Measurements from ENCODE around the gene SULT1B1.

The SULT1B1 gene

GRCh38 chr4:69748173-69748572, 12.2 kb downstream of the SULT1B1 start:
- DNase-seq, result no peak

GRCh38 chr4:69744157-69744478, 16.3 kb downstream of the SULT1B1 start:
- no peak for DNase-seq

GRCh38 chr4:69743476-69744156, 16.8 kb downstream of the SULT1B1 start:
- DNase-seq, result no peak

DNA sequence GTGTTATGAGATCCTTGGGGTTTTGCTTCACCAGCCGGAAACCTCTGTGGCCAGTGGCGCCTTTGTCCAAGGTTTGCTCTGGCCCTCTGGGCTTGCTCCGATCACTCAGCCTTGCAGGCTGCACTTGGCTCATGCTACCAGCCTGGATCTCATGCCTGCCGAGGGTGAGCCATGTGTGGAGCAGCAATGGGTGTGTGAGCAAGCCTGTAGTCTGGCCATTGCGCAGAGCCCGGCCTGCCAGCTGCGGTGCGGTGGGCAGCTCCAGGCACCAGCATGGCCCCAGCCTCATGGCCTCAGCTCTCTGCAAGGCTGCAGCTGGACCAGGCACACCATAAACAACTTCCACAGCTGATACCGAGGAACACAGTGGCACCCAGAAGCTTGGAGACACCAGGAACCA, 17.8 kb downstream of the SULT1B1 start:
- no peak for DNase-seq

- no peak for DNase-seq
Observed at GRCh38 chr4:69738872-69739271, 21.5 kb downstream of the SULT1B1 start.

GRCh38 chr4:69735119-69735518, 25.3 kb downstream of the SULT1B1 start:
- DNase-seq, result no peak

DNA sequence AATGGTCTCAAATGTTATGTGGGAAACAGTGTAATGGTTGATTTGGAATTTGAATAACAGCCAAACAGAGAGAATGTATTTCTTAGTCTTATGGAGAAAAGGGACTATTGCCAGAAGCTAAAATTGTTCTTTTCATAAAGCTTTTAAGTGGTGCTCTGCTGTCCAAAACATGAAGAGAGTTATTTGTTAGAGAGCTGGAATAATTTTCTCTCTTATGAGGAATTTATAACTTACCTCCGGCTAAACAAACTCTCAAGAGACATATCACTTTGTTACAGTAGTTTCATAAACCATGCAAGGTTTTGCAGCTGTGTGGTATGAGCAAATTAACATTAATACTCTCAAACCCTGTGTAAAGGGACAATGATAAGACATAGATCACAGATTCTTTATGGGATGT, 28.6 kb downstream of the SULT1B1 start:
- DNase-seq, result no peak

GRCh38 chr4:69731241-69731640, 29.2 kb downstream of the SULT1B1 start:
- no peak for DNase-seq

- DNase-seq, result no peak
Observed at GRCh38 chr4:69730002-69730401, 30.4 kb downstream of the SULT1B1 start.

DNA sequence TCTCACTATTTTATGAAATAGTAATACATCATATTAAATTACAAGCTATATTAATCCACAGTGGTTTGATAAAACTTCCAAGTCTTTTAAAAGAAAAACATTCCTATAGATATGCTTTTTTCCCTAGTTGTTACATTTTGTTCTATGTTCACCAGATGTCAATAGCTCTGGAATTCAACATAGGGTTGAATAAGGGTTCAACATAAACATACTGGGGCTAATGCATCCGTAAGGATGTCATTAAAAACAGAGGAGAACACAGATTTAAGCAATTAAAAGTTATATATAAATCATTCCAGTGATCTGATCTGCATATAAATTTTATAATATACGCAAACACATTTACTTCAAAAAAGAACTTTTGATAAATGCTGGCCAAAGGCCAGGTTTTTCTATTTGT, 32.5 kb downstream of the SULT1B1 start:
- no peak for DNase-seq

DNA sequence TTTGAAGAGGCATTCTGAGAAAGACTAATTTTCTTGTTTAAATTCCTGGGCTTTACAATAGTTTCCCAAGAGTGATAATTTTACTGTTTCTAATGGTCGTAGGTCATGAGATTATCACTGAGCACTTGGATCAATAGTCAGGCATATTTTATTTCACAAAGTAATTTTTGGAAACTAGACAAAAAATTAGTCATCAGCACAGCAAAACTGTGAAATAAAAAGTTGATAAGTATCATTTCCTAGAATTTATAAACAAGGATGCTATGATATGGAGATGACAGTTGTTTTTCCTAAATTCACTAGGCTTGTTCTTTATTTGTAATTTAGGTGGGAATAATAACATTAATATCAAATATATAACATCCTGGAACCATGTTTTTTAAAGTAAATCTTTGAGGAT, 33.0 kb downstream of the SULT1B1 start:
- no peak for DNase-seq

GRCh38 chr4:69726971-69727370, 33.4 kb downstream of the SULT1B1 start:
- no peak for DNase-seq

DNA sequence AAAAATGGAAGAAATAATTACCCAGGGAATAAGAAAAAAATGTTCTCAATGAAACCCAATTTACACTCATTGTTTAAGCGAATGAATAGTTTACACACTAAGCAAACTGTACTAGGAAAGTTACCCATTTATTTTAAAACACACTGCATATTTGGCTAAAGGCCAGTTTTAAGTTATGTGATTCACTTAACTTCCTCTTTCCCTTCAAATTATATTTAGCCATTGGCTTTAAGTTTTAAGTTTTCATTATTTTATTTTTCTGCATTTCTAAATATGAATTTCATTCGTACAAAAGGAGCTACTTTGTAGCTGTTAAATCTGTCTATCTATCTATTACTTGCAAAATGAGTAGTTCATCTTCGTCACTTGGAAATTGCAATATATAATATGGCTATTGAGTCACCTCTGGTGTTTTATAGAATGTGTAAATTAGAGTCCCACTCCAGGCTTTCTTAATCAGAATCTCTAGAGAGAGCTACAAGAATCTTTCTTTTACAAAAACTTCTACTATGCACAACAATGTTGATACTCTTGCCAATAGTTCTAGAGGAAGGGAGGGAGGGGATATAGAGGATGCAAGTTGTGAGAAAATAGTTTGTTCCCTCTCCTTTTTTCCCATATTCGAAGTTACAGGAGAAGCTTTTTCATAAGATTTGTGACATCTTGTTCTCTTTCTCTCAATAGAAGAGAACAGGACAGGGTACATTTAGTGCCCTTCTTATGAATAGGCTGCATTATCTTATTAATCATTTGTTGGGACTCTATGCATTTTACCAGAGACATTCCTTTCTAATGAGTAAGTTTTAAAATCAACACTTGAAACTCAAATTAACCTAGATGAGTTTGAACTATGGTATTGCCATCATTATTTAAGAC, 41.8 kb downstream of the SULT1B1 start:
- no peak for DNase-seq

DNA sequence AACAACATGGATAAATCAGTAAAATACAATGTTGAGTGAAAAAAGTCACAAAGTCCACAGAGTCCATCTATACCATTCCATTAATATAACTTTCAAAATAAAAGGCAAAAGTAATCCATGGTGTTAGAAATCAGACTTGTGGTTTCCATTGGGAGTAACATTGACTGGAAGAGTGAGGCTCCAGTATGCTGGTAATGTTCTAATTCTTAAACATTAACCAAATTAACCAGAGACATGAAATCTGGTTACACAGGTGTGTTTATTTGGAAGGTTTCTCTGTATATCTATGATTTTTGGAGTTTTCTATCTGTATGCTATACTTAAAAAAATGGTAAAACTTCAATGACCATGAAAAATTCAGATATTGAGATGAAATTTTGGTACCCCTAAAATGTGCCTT, 42.6 kb downstream of the SULT1B1 start:
- no peak for DNase-seq

DNA sequence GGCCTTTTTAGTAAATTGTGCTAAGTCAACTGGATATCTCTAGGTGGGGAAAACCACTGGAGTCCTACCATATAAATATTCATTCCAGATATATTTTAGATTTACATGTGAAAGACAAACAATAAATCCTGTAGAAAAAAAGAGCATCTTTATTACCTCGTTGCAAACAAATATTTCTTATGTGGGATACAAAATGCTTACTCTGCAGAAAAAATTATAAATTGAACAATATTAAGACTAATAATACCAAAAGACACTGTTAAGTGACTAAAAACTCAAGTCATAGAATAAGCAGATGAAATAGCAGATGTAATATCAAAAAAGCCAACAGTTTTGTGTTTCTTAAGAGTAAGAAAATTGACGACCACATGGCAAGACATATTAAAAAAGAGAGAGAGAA, 43.8 kb downstream of the SULT1B1 start:
- no peak for DNase-seq

- DNase-seq, result no peak
Observed at GRCh38 chr4:69714086-69714485, 46.3 kb downstream of the SULT1B1 start.

- no peak for DNase-seq
Observed at GRCh38 chr4:69713593-69713992, 46.8 kb downstream of the SULT1B1 start.

- no peak for DNase-seq
Observed at GRCh38 chr4:69710580-69710979, 49.8 kb downstream of the SULT1B1 start.

DNA sequence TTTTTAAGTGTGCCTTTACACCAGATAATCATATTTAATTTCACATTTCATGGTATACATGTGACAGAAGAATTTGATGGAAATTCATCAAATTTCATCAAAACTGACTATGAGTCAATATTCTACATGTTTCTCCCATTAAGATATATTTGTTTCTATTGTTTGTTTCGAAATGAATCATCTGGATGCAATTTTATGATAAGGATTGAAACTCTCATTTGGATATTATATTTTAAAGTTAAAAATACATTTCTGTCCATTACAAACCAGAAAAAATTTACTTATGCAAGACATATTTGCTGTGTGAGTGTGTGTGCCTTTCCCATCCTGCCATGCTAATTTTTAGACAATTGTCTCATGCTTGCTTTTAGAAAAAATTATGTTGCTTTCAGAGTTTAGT, 52.2 kb downstream of the SULT1B1 start:
- DNase-seq, result no peak

- no peak for DNase-seq
Observed at GRCh38 chr4:69707807-69708206, 52.6 kb downstream of the SULT1B1 start.

- no peak for DNase-seq
Observed at GRCh38 chr4:69702201-69702600, 58.2 kb downstream of the SULT1B1 start.

- no peak for DNase-seq
Observed at GRCh38 chr4:69701696-69702095, 58.7 kb downstream of the SULT1B1 start.

DNA sequence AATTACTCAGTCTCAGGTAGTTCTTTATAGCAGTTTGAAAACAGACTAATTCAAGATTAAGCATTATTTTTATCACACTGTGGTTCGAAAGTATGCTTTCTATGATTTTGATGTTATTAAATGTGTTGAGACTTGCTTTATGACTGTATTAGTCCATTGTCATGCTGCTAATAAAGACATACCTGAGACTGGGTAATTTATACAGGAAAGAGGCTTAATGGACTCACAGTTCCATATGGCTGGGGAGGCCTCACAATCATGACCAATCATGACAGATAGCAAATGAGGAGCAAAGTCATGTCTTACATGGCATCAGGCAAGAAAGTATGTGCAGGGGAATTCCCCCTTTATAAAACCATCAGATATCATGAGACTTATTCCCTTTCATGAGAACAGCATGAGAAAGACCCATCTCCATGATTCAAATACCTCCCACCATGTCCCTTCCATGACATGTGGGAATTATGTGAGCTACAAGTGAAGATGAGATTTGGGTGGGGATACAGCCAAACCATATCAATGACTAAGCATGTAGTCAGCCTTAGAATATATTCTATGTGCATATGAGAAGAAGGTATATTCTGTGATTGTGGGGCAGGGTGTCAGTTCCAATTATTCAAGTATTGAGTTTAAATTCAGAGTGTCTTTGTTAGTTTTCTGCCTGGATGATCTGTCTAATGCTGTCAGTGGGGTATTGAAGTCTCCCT, 62.7 kb downstream of the SULT1B1 start:
- no peak for DNase-seq

GRCh38 chr4:69689599-69689998, 70.8 kb downstream of the SULT1B1 start:
- no peak for DNase-seq
